GM15510 (cell line): ENCODE measurements around the gene LTB4R.

Experiments
- POLR2A ChIP-seq: IDR thresholded peaks from 3 replicates; pipeline ENCODE4 v1.6.1; 2011; ENCODE audit warnings: borderline replicate concordance; ENCODE audit not compliant: insufficient read length; ENCODE audit errors: extremely low read depth

The LTB4R gene

GRCh38 chr14:24335461-24336171 lies 24.3 kb downstream of the LTB4R start:
- TF ChIP-seq POLR2A: no peak

DNA sequence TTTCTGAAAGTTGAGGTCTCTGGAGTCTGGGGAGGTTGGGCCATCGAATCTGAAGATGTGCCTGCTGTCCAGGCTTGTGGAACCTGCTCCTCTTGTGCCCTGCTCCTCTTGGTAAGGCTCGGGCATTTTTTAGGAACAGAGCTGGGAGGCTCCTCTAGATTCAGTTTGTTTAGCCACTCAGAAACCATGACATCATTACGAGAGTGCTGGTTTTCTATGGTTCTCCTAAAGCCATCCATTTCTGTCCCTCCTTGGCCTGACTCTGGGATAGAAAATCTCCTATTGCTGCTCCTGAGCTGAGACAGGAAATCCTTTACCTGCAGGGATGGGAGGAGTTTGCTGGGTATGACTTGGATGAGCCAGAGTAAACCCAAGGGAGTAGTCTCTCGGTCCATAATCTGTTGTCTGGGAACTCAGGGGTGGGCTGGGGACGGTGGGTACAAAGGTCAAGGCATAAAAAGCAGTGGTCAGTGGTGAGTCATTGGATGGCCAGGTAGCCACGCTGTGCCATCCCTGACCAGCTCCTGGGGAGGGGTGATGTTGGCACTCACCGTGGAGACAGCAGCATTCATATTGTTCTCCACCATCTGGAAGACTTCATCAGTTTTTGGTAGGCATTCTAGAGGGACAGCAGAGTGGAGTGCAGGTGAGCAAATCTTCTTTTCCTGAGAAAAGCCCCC lies 26.0 kb downstream of the LTB4R start:
- TF ChIP-seq POLR2A: no peak

- TF ChIP-seq POLR2A: no peak
These were observed 26.5 kb downstream of the LTB4R start for GRCh38 chr14:24337824-24338175.

DNA sequence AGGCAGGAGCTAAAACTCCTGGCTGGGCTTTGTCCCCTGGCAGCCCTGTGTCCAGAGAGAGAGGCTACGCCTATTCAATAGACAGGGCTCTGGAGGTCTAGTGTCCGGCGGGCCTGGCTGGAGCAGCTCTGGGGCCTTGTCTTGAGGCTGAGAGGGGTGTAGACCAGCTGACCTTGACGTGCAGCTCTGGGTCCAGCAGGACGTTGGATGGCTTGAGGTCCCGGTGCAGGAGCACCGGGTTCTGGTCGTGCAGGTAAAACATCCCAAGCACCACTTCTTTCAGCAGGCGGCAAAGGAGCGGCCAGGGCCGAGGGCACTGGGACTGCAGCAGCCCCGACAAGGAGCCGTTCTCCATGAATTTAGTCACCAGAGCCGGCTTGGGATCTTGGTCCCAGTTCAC lies 27.5 kb downstream of the LTB4R start:
- no peak for TF ChIP-seq POLR2A

DNA sequence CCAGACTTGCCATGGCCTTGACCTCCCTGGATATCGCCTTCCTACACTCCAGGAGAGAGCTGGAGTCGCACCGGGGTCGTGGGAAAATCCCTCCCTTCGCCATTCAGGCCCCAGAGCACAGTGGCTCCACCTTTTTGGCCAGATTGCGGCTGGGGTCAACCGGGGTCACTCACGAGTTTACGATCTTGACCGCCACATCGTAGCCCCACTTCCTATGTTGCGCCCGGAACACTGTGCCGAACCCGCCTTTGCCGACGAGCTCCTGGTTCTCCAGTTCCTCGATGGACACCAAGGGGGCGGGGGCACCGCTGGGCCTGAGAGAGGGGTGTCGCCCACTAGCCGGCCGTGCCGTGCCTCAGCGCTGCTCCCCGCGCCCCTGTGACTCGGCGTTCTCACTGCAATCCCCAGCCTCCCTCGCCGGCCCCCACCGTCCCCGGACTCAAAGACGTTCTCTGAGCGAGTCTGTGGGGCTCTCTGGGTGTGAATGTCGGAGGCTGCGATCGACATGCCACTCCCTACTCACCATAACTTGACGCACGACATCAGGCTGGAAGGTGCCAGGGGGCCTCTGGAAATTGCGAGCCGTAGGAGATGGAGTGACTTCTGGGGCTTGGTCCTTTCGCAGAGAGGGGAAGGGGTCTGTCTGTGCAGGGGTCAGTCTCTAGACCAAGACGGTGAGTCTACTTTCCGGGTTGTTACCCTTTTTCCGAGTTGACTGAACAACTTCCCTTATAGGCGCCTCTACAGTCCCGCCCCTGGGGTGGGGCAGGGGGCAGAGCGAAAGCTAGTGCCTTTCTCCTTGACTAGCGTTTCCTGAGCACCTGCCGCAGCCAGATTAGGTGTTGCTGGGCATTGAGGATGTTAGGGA lies 28.2 kb downstream of the LTB4R start, which contains the start of gene RIPK3:
TSS of gene RIPK3 (minus strand) at position 708 of the 868 bp plus-strand sequence. CDS start at position 543, 165 bp downstream.
- TF ChIP-seq POLR2A: peak; percentile 65

DNA sequence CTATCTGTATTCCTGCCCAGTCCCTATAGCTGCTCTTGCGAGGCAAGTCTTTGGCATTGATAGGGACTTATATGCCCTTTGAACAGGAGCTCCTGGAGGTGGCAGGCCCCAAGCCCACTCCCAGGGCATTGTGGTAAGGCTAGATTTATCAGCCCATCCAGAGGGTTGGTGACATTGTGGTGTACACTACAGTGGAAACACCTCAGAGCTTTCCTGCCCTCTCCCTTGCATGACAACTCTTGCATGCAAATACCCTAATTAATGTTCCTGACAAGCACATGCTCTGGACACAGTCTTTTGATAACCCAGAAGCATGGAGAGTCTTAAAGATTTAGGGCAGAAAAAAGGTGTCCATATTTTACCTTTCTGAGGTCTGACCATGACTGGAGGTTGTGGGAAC lies 29.3 kb downstream of the LTB4R start:
- TF ChIP-seq POLR2A: no peak

- no peak for TF ChIP-seq POLR2A
These were observed 31.6 kb downstream of the LTB4R start for GRCh38 chr14:24342889-24343288.

DNA sequence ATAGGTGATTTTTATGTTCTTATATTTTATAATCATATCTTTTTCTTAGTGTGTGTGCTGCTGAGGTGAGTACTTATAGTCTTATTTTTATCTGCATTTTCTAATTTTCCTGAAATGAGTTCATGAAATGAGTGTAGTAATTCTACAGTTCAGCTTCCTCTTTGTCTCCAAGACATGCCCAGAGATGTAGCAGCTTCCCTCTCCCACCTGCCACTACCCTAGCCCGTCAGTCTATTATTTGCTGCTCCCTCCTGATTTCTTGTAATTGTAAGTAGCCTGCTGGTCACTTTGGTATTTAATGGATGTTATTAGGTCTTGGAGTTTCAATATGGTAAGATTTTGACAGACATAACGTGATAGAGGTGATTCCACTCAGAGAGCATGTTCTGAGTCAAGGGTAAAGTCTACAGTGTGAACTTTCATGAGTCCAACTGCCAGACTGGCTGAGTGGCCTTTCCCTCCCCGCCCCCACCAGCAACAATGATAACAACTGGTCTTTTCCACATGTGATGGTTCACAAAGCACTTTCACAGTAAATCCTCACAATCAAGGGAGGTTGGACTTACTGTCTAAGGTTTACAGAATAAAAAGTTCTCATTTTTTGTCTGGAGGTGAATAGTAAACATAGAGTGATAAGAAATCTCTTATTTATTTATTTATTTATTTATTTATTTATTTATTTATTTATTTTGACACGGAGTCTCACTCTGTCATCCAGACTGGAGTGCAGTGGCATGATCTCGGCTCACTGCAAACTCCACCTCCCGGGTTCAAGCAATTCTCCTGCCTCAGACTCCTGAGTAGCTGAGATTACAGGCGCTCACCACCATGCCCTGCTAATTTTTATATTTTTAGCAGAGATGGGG lies 32.7 kb downstream of the LTB4R start:
- TF ChIP-seq POLR2A: no peak

GRCh38 chr14:24347134-24347533 lies 35.8 kb downstream of the LTB4R start:
- no peak for TF ChIP-seq POLR2A

DNA sequence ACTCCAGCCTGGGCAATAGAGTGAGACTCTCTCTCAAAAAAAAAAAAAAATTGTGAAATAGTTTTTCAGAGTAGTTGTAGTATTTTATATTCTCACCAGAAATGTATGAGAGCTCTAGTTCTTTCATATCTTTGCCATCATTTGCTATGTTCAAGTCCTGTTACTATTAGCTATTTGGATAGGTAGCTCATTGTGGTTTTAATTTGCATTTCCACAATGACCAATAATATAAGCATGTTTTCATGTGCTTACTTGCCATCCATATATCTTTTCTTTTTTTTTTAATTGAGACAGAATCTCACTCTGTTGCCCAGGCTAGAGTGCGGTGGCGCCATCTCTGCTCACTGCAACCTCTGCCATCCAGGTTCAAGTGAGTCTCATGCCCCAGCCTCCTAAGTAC lies 36.9 kb downstream of the LTB4R start:
- TF ChIP-seq POLR2A: no peak

DNA sequence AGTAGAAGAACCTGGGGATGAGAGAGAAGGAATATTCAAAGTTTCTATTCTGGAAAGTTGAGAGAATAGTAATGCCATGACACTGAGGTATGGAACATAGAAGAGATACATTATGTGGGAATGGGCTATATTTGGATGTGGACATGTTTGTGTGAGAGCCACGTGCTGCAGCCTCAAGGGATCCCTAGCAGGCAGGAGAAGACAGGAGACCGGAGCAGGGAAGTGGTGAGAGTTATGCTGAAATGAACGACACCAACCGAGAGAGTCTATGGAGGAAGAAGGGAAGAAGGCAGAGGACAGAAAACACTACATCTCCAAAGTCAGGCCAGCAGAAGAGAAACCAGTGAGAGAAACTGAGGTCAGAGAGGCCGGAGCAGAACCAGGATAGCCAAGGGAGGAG lies 38.4 kb downstream of the LTB4R start:
- TF ChIP-seq POLR2A: no peak

DNA sequence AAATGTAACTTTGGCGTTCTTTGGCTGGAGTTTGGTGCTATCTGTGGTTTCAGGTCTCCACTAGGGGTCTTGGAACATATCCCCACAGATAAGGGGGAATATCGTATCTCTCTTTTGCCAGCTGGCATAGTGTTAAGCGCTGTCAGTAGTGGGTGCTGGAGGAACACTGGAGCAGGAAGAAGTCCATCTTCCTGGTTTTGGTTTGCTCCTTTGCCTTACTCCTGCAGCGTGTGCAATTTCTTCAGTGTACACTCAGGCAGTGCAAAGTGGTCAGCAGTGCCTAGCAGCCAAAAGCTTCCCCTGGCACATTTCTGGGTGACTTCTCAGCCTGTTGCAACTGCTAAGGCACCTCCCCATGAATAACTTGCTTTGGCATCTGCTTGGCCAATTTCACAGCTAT lies 40.2 kb downstream of the LTB4R start:
- no peak for TF ChIP-seq POLR2A

DNA sequence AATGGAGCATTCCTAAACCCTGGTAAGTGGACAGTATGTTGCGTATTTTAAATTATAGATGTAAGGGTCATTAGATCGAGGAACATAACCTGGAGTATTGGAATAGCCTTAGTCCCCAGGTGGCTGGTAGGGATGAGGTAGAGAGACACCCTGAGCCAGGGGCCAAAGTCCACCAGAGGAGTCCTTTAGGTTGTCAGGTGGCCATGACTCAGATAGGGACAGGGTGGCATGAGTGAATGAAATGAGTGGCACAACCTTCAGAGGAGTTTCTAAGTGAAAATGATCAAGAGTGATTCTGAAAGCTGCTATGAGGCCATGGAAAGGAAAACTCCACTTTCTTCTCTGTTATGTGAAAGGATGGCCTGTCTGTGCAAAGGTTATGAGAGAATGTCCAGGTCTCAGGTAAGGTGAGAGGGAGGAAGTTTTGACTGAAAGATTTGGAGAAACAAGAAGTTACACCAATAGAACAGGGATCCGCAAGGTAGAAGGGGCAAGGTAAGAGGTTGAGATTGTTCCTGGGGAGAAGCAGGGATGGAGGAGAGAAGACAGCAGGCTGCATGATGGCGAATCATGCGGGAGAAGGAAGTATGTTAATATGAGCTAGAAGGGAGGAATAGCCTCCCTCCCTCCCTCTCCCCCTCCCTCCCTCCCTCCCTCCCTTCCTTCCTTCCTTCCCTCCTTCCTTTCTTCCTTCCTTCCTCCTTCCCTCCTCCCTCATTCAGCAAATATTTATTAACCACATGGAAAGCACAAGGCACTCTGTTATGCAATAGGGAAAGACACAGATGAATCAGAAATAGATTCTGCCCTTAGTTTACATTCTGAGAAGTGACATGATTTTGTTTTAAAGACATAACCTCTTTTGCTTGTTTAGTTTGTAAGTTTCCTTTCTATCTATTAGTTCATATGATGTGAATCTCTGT lies 42.5 kb downstream of the LTB4R start:
- no peak for TF ChIP-seq POLR2A
